ENCODE data around the gene RAP1GAP.

DNA sequence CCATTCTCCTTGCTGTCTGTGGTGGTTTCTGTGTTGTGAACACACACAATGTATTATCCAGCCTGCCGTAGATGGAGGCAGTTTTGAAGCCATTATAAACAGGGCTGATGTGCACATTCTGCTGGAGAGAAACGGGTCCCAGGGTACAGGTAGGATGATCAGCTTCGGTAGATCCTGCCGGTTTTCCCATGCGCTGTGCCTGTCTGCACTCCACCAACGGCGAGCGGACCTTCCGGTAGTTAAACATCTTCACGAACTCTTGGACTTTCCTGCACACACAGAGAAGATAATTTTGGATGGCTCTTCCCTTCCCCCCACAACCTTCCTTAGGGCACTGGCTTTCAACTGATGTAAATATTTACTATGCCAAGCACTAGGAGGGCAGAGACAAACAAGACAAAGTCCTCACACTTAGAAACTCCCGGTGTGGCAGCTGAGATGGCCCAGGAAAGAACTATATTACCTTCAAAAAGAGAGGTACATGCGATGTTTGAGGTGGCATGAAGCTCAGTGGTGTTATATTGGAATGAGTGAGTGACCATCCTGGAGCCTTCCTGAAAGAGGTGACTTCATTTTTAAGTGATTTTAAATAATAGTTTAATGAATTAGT lies 118.2 kb downstream of the RAP1GAP start:
- TF ChIP-seq, protein P1, sequence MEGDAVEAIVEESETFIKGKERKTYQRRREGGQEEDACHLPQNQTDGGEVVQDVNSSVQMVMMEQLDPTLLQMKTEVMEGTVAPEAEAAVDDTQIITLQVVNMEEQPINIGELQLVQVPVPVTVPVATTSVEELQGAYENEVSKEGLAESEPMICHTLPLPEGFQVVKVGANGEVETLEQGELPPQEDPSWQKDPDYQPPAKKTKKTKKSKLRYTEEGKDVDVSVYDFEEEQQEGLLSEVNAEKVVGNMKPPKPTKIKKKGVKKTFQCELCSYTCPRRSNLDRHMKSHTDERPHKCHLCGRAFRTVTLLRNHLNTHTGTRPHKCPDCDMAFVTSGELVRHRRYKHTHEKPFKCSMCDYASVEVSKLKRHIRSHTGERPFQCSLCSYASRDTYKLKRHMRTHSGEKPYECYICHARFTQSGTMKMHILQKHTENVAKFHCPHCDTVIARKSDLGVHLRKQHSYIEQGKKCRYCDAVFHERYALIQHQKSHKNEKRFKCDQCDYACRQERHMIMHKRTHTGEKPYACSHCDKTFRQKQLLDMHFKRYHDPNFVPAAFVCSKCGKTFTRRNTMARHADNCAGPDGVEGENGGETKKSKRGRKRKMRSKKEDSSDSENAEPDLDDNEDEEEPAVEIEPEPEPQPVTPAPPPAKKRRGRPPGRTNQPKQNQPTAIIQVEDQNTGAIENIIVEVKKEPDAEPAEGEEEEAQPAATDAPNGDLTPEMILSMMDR (IDR thresholded peaks at IDR 0.05; ENCODE audit: low read length), result no peak
- TF ChIP-seq EZH2 (IDR thresholded peaks at IDR 0.05; ENCODE audit: borderline replicate concordance, low read length), result no peak
